Vagina (tissue), 2 donors: ENCODE results near the gene OR51G2.
"Not testable (repeated sequence)": the region's sequence is repeated elsewhere in the genome, so short reads cannot be mapped to it uniquely, and the experiment has no call there.

Source experiments
- CTCF ChIP-seq, 3 experiments: fragments of 450-650 bp in 2 of 3; fragments of 200-600 bp in 1 of 3; sonication (generic) in 1 of 3; IDR thresholded peaks; one replicate each; pipeline ENCODE4 v1.5.1; 2017 to 2019; ENCODE audit warnings: antibody characterized with exemption in 3 of 3, mild to moderate bottlenecking in 2 of 3, moderate library complexity in 2 of 3
- POLR2A ChIP-seq, 2 donors: fragments of 450-650 bp; IDR thresholded peaks; one replicate each; pipeline ENCODE4 v1.6.1; 2017; ENCODE audit warnings: antibody characterized with exemption in 2 of 2, mild to moderate bottlenecking in 2 of 2, moderate library complexity in 2 of 2

GRCh38 chr11:4955613-4956012, 36.5 kb upstream of the OR51G2 start, which contains the start of gene OR51A2:
- not testable (repeated sequence) for TF ChIP-seq POLR2A, CTCF (IDR thresholded peaks at IDR 0.05)
